AG08395 (cell line): ENCODE measurements around the gene CACNA1G.
A peak's percentile ranks its signal among the peaks of the same experiment; 100 is the strongest.

Experiments
- DNase-seq: peaks from one replicate; pipeline ENCODE4 v3.0.0; 2012; ENCODE audit warnings: mixed read lengths, low spot score

Gene CACNA1G

DNA sequence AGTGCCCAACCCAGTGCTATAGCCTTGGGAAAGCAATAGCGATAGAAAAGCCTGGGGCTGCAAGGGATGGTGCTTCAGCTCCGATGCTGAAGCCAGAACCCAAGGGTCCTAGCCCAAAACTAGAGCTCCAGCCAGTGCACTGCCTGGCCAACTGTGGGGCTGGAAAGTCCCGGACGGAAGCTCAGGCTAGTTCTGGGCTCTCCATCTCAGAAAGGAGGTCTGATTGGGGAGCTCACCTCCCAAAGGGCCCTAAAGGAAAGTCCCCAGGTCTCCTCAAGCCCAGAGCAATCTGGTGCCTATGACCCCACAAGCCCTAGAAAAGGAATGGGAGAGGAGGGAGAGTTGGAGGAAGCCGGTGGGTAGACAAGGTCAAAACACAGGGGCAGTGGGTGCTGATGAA, 72.1 kb downstream of the CACNA1G start:
- DNase-seq = no peak

DNA sequence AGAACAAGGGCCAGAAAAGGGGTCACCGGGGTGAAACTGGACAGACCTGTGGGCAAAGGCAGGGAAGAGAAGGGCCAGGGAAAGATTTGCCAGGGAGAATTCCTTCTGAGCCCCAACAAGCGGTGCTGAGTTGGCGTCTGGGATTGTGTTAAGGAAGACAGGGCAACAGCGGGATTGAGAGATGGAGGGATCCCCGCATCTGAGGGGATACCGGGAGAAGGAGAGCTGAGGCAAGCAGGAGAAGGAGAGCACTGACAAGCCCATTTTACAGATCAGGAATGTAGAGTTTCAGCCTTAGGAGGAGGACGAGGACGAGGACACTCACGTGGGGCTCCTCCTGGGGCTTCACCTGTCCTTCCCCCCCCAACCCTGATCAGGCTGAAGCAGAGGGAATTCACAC, 73.2 kb downstream of the CACNA1G start:
- no peak for DNase-seq

DNA sequence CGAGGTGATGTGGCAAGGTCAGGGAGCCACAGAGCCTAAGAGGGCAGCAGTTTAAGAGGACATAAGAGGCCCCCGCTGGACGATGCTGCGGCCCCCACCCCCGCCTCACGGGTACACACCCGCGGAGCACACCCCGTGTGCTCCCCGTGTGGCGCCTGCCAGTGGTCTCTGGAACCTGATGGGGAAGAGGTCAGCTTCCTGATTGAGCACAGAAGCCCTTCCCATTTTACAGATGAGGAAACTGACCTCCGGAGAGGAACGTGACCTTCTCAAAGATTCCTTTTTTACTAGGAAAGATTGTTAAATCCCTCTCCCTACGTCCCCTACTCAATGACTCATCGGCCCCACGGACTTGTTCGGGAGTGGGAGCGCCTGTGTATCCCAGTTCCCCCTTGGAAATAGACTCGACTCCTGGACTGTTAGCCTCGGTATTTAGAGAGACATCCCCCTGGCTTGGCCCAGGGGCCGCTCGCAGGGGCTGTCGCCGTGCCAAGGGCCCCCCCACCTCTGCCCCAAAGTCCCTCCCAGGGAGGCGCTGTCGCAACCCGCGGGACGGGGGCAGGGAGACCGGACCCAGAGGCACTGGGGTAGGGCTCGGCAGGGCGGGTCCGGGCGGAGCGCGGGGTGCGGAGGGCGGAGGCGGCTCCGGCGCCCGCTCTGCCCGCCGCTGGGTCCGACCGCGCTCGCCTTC, 73.9 kb downstream of the CACNA1G start, which contains the start of gene ABCC3:
Gene ABCC3, plus strand, starts transcription at position 658 of the 691 bp plus-strand sequence. CDS start 56 bp downstream, outside the sequence.
- DNase-seq = peak; percentile 76

DNA sequence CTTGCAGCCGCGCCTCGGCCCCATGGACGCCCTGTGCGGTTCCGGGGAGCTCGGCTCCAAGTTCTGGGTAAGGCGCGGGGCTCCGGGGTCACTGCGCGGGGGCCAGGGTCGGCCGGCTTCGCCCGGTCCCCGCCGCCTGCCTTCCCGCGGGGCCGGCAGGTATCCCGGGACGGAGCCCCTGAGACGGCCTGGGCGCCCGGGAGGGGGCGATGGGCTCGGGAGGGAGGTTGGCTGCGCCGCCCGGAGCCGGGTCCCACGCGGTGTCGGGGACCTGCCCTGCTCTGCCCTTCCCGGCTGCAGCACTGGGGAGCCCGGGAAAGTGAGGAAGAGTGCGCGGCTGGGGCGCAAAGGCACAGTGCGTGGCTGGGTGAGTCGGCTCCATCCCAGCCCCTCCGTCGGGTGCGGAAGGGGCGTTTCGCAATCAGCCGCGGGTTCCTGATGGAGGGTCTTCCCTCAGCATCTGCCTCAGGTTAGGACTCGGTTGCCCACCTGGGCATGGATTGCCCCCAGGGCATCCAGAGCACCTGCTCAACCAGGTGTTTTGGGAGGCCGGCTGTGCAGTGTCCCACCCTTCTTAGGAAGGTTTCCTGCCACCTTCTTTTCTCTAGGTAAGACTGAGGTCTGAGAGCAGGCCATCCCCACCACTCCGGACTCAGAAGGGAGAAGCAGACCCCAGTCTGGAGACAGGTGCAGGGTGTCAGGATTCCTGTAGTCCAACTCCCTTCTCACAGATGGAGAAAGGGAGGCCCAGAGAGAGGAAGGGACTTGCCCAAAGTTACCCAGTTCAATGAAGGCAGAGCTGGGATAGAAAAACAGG, 74.6 kb downstream of the CACNA1G start:
- DNase-seq = no peak

DNA sequence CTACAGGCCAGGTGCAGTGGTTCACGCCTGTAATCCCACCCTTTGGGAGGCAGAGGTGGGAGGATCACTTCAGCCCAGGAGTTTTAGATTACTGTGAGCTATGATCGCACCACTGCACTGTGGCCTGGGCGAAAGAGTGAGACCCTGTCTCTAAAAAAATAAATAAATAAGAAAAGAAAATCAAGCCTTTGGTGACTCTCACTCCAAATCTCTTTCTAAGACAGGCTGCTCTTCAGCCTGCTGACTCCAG, 75.1 kb downstream of the CACNA1G start:
- DNase-seq = no peak

DNA sequence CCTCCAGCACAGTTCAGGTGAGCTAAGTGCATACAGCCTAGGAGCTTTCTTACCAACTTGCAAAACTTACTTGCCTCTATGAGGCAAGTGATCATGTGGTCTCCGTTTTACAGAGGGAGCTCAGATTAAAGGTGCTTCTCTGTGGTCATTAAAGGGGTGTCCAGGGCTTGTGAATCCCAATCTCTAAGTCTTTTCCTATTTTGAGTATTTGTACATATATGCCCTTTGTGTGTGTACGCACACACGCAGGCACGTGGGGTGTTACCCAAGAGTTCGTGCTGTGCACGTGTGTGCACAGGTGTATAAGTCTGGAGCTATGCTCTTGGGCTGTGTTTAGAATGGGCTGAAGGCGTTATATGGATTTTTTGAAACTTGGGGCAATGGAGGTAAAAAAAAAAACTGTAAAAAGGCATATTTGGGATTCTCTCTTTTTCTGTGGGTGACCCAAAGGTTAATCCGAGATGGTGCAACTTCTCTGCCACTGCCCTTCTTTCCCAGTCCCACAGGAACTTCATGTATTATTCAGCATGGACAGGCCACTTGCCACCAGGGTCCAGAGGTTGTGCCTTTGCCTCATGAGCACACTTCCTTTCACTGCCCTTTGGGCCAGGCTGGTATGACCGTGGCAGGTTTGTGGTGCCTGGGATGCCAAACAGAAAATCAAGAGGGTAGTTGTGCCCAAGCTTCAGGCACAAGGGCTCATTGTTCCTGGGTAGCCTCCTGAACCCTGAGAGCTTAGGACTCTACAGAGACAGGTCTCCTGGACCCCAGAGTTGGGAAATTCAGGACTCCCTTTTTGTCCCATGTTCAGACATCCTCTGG, 75.7 kb downstream of the CACNA1G start:
- DNase-seq = no peak

DNA sequence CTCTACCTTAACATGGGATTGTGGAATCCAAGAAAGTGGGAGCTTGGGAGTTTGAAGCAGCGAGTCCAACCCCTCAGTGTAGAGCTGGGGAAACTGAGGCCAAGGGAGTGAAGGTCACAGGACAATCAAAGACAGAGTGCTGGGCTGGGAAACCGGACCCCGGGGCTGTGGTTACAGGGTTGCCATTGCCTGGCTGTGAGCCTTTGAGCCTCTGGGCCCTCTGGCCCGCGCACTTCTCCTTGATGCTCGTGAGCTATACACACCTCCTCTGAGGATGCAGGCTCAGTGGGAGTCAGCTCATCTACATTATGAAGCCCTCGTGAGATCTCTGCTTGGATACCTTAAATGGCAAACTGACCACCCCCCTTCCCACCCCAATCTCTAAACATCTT, 76.3 kb downstream of the CACNA1G start:
- DNase-seq = no peak

DNA sequence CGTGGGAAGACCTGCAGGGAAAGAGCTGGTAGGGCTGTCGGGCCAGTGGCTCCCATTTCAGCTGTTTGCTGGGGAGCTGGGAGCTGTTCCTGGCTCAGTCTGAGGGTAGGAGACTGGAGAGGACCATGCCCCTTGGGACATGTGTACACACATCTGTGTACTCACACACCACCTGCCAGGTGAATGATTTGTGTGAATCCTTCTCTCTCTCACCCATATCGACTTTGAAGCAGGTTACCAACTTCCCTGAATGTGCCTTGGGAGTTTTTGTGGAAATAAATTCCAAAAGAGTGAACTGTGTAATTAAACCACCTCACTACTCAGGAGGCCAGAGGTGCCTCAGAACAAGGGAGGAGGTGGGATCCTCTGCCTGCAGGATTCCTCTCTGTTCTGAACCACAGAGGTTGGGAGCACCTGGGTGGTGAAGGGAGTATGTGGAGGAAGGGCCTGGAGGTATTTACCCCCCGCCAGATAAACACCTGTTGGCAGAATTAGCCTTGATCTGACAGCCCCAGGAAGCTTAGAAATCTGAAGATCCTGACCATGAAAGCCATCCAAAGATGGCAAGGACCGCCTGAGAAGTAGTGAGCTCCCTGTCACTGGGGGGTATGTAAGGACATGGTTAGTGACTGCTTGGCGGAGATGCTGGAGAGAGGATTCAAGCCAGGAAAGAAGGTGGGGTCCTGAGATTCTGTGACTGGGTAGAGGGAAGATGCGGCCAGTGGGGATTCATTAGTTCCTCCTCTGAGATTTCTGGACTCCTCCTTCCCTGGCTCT, 77.5 kb downstream of the CACNA1G start:
- DNase-seq = no peak

DNA sequence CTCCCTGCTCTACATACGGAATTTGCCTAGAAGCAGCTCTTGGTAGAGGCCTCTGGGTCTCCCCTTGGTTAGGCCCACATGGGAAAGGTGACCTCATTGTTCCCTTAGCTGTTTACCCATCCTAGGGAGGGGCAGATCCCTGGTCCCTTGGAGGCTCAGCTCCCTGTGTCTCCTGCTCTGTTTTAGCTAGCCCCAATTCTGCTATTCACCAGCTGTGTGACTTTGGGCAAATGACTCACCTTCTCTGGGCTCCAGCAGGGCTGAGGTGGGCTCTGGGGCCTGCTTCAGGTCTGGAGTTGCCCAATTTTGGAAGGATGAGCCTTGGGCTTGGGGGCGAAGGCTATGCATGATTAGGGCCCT, 78.1 kb downstream of the CACNA1G start:
- peak; percentile 52 for DNase-seq

DNA sequence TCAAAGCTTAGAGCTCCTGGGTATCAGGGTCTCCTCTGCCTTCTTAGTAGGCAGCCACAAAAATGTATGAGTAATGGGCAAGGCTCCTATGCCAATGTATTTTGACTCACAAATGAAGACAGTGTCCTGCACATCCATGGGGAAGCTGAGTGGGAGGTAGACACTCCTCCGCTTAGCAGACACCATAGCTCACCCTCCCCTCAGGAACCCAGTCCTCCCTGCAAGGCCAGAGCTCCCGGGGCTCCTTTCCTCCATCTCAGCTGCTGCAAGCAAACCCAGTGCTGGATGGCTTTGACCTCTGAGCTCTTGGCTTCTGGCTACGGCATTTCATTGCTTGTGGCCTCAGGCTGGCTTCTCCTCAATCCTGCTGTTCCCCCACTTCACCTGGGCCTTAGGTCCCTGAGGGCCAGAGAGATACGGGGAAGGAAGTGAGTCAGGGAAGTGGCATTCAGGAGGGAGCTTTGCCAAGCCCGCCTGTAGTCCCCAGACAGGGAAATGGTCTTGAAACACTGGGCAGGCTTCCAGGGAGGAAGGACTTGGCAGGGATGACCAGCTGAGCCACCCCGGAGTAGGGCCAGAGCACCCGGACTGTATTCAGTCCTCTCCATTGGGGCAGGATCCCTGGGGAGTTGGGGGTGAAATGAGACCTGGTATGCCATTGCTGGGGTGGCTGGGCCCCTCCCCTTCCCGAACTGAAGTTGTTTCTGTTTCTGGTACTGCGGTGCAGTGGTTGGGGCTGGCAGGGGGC, 78.6 kb downstream of the CACNA1G start:
- peak; percentile 95 for DNase-seq

DNA sequence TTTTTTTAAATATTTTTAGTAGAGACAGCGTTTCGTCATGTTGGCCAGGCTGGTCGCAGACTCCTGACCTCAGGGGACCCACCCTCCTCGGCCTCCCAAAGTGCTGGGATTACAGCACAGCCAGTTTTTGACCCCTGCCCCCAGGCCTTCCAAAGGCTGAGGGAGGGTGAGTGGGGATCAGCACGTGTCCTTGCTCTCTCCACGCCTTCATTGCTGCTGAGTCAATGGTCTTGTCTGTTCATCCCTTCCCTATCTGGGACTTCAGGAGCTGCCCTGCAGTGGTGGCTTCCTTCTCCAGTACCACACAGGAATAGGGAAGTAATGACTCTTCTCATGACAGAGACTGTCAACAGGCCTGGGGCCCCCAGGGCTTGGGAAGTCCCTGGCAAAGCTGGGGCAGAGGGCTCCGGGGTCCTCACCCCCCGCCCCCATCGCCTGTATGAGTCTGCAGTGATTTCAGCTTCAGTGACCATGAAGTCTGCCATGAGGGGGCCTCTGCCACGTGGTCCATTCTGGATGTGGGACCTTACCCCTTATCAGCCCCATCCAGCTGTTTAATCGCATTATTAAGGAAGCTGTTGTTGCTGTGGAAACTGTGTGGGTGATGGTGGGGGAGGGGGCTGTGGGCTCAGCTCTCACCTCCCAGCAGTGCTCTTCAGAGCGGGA, 80.3 kb downstream of the CACNA1G start:
- DNase-seq = no peak

DNA sequence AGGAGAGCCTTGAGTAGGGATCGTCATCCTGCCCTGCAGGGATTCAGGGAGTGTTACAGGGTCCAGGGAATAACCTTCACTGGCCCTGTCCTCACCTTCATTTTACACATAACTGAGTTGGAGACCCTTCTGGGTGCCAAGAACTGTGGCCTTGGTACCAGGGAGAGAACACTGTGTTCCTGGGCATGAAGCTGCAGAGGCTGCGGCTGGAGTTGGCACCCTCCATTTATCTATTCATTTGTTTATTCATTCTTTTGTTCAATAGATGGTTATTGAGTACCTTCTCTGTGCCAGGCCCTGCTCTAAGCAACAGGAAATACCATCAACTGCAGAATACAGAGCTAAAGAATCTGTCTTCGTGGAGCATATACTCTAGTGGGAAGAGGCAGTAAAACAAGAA, 80.8 kb downstream of the CACNA1G start:
- no peak for DNase-seq

DNA sequence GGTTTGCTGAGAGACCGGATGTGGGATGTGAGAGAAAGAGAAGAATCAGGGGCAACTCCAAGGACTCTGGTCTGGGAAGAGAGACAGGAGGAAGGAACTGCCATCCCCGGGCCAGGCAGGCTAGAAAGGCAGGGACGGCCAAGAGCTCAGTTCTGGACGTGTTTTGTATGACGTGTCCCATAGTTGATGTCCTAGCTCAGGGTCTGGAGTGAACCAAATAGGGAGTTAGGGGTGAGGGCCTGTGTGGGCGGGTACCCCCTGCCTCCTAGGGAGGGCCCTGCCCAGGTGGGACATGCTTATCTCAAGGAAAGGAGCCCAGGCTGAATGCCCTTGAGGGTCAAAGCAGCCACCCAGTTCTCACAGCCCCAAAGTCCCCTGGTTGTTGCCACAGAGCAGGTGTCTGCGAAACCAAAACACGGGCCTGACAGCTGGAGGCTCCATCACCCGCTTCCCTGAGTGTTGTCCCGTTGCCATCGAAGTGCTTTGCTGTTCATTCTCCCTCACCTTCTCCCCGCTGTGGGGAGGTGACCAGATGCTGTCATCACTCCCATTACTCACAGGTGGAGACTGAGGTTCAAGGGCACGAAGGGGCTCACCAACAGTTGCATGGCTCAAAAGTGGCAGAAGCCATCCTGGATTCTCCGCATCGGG, 81.7 kb downstream of the CACNA1G start:
- no peak for DNase-seq

DNA sequence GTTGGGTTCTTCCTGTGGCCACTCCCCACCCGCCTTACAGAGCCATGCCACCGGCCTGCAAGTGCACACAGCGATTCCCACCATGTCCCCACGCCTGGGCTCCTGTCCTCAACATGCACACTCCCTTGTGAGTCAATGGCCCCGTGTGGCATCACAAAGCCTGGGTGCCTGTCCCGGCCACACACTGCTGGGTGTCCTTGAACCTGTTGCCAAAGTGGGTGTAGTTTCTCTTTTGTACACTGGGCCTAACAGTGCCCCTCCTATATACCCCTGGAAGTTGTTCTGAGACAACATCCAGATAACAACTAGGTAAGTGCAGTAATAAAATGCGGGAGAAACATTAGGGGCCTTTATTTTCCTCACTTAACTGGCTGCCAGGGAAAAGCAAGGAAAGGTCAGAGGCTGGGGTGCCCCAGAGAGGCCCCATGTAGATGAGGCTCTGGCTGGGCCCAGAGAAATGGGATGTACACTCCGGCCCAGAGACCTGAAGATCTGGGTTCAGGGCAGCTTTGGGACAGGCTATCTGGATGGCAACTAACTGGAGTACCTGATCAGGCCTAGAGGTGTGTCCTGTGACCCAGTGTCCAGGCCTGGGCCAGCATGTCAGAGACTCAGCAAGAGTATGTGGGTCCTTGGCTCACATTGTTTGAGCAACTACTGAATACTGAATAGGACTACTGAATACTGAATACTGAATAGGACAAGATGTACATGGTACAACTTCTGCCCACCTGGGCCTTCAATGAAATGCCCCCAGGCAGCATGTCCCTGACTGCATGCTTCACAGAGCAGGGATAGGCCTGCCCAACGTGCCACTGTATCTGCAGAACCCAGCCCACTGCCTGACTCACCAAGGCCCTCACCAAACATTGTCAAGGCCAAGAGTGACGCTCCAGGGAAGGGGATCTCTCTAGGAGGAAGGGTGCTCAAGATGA, 82.5 kb downstream of the CACNA1G start:
- no peak for DNase-seq

DNA sequence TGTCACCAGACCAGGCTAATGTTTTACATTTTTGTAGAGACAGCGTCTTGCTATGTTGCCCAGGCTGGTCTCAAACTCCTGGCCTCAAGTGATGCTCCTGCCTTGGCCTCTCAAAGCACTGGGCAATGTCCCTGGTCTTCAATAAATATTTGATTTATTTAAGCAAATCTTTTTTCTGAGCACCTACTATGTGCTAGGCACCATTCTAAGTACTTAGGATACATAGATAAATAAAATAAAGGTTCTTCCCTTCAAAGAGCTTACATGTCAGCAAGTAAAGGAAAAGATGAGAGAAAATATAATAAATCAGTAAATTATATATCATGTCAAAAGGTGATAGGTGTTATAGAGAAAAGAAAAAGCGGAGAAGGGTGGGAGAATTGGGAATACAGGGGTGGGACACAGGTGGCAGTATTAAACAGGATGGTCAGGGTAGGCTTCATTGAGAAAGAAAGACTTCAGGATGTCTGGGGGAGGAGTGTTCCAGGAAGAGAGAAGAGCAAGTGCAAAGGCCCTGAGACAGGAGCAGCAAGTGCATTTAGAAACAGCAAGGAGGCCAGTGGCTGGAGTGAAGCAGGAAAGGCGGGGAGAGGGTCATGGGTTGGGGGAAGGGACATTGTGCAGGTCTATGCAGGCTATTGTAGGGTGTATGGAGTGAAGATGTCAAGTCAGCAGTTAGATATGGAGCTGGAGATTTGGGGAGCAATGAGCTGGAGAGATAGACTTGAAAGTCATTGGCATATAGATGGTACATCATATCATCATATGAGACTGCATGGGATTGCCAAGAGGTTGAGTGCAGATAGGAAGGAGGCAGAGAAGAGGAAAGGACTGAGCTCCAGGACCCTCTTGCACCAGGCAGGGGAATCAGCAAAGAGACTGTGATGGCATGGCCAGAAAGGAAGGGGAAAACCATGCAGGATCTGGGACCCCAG, 85.5 kb downstream of the CACNA1G start:
- no peak for DNase-seq

DNA sequence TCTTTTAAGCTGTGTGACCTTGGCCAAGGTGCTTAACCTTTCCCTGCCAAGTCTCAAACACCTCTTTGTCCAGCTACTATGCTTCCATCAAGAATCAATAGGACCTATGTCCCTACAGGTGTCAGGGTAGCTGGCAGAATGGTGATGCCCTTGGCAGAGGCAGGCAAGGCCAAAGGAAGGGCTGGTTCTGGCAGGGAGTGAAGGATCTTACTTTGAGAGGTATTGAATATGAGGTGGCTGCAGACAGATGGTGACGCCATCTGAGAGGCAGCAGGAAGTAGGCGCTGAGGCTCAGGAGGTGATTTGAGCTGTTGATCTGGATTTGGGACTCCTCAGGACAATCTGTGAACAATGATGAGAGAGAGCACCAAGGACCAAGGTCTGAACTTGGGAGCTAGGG, 86.7 kb downstream of the CACNA1G start:
- no peak for DNase-seq

DNA sequence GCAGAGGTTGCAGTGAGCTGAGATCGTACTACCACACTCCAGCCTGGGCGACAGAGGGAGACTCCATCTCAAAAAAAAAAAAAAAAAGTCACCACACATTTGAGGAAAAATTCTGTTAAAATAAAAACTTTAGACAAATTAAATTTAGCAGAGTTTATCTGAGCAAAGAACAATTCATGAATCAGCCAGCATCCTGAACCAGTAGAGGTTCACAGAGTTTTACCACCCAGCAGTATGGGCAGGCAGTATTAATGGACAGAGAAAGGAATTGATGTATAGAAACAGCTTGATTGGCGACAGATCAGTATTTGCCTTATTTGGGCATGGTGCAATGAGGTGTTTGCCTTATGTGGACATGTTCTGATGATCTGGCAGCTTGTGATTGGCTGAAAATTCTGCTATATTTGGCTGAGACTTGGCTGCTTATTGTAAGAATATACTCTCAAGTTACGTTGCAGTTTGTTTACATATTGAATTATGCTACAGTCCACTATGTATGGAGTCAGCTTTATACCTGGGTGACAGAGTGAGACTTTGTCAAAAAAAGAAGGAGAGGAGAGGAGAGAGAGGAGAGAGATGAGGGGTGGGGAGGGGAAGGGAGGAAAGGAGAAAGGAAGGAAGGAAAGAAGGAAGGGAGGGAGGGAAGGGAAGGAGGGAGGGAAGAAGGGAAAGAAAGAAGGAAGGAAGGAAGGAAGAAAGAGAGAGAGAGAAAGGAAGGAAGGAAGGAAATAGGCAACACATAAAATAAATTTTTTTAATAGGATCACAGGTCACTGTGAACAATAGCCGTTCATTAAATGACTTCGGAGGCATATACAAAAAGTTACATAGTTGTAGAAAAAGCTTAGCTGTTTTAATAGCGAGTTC, 88.8 kb downstream of the CACNA1G start:
- DNase-seq = no peak
